Keratinocyte (primary cell): ENCODE results near the gene UNC13C. TPM values are rescaled to one million over a fixed set of nuclear protein-coding genes. Genes with fewer than 3 reads are reported as not detected.

ENCODE experiments used
- DNase-seq: peaks from one replicate; pipeline ENCODE4 v3.0.0-alpha.2; 2011; ENCODE audit warnings: low read depth, missing footprints, low spot score
- FAIRE-seq: peaks from 2 replicates; lab custom pipeline; 2011; peaks lifted over from hg19 to GRCh38; lab: Jason Lieb, UNC
- H2AFZ ChIP-seq: 2 replicates; pipeline ENCODE4 v1.6.0; 2012; ENCODE audit warnings: low read length, control low read depth, inconsistent platforms; ENCODE audit not compliant: control insufficient read depth
- H3K27ac ChIP-seq: 2 replicates; pipeline ENCODE4 v1.5.1; 2011; ENCODE audit warnings: low read length; ENCODE audit not compliant: control insufficient read depth, insufficient read depth
- H3K27me3 ChIP-seq: 3 replicates; pipeline ENCODE4 v1.6.0; 2011; ENCODE audit warnings: low read length; ENCODE audit not compliant: control insufficient read depth, insufficient read depth; ENCODE audit errors: extremely low read depth
- H3K36me3 ChIP-seq, 2 experiments: 2 replicates in 1 of 2; 3 replicates in 1 of 2; pipeline ENCODE4 v1.5.1; 2011; ENCODE audit warnings: low read length in 2 of 2, mild to moderate bottlenecking in 1 of 2; ENCODE audit not compliant: control insufficient read depth in 2 of 2, insufficient read depth in 2 of 2; ENCODE audit errors: extremely low read depth in 1 of 2
- H3K4me1 ChIP-seq: 3 replicates; pipeline ENCODE4 v1.5.1; 2011; ENCODE audit warnings: low read length; ENCODE audit not compliant: control insufficient read depth, insufficient read depth; ENCODE audit errors: extremely low read depth
- H3K4me2 ChIP-seq: 3 replicates; pipeline ENCODE4 v1.6.0; 2011; ENCODE audit warnings: low read depth, low read length; ENCODE audit not compliant: control insufficient read depth, insufficient read depth; ENCODE audit errors: extremely low read depth
- H3K4me3 ChIP-seq, 3 experiments: fragments of 200-600 bp in 1 of 3; sonication (generic) in 1 of 3; 2 replicates in 2 of 3; 3 replicates in 1 of 3; pipeline ENCODE4 v1.5.1; 2011 to 2016; ENCODE audit warnings: low read length in 3 of 3, mild to moderate bottlenecking in 3 of 3, control low read depth in 2 of 3, inconsistent platforms in 1 of 3, low read depth in 1 of 3, mixed read lengths in 1 of 3, mixed run types in 1 of 3, moderate library complexity in 1 of 3; ENCODE audit not compliant: control insufficient read depth in 2 of 3, insufficient read depth in 2 of 3; ENCODE audit errors: extremely low read depth in 1 of 3
- H3K79me2 ChIP-seq: 2 replicates; pipeline ENCODE4 v1.6.0; 2012; ENCODE audit warnings: low read length; ENCODE audit not compliant: control insufficient read depth, insufficient read depth
- H3K9ac ChIP-seq: 3 replicates; pipeline ENCODE4 v1.6.0; 2011; ENCODE audit warnings: low read length; ENCODE audit not compliant: control insufficient read depth, insufficient read depth; ENCODE audit errors: extremely low read depth
- H3K9me1 ChIP-seq: 3 replicates; pipeline ENCODE4 v1.6.0; 2011; ENCODE audit warnings: low read length; ENCODE audit not compliant: control insufficient read depth, insufficient read depth; ENCODE audit errors: extremely low read depth
- H3K9me3 ChIP-seq: 2 replicates; pipeline ENCODE4 v1.5.1; 2012; ENCODE audit warnings: low read depth, low read length; ENCODE audit not compliant: control insufficient read depth
- H4K20me1 ChIP-seq: 3 replicates; pipeline ENCODE4 v1.6.0; 2011; ENCODE audit warnings: low read length; ENCODE audit not compliant: control insufficient read depth, insufficient read depth; ENCODE audit errors: extremely low read depth
- CTCF ChIP-seq, 3 experiments: IDR thresholded peaks in 1 of 3; conservative IDR thresholded peaks in 1 of 3; optimal IDR thresholded peaks in 1 of 3; 2 replicates in 2 of 3; 3 replicates in 1 of 3; pipeline versions ENCODE3 to v1.5.1; 2011; ENCODE audit warnings: low read length in 3 of 3, mild to moderate bottlenecking in 3 of 3, moderate library complexity in 2 of 3, control low read depth in 1 of 3, inconsistent platforms in 1 of 3; ENCODE audit not compliant: insufficient read depth in 2 of 3; ENCODE audit errors: extremely low read depth in 1 of 3
- EZH2 ChIP-seq: IDR thresholded peaks from one replicate; pipeline ENCODE4 v1.6.1; 2012; ENCODE audit warnings: inconsistent platforms, mild to moderate bottlenecking, low read length, moderate library complexity
- dilution Hi-C: fragments of 300-500 bp; cut with MboI; formaldehyde crosslinking; loops from one replicate; pipeline ENCODE4 v1.7.0; 2020; ENCODE audit warnings: low sequenced_read_pairs; ENCODE audit not compliant: extremely low pct_ligation_motif_present
- polyA plus RNA-seq, 5 experiments: library from polyadenylated mRNA; depleted of rRNA in 3 of 5; stranded (reverse) in 3 of 5; stranded (forward) in 1 of 5; unstranded in 1 of 5; fragments of >200 nt; gene quantifications; 1 replicate in 1 of 5; 2 replicates in 3 of 5; 3 replicates in 1 of 5; pipeline versions ENCODE4 v1.2.1 to v1.2.3, GENCODE V29; 2011 to 2012; ENCODE audit warnings: missing spikeins in 2 of 5, low read depth in 1 of 5, low replicate concordance in 1 of 5

The UNC13C gene
- polyA plus RNA-seq, 1 donor (not counting 4 experiments of a cell fraction or from before 2014, with no cell fraction given), result not detected

GRCh38 chr15:54620916-54621315, 642.7 kb downstream of the UNC13C start:
- Histone ChIP-seq H2AFZ (no peak overlapping the region), H4K20me1 (no peaks in the 10 kb centered on the region), H3K4me3 (no peak overlapping the region), H3K79me2 (no peaks in the 10 kb centered on the region), H3K27ac (no peak overlapping the region), H3K9ac (no peak overlapping the region), H3K4me2 (no peak overlapping the region), H3K36me3 (no peaks in the 10 kb centered on the region), H3K9me3 (no peaks in the 10 kb centered on the region), H3K27me3 (no peaks in the 10 kb centered on the region), H3K4me1 (no peaks in the 10 kb centered on the region), H3K9me1 (no peaks in the 10 kb centered on the region)
- TF ChIP-seq EZH2 (no peak), CTCF (optimal IDR thresholded peaks at IDR 0.05 in 1 of 3, IDR thresholded peaks at IDR 0.05 in 1 of 3, conservative IDR thresholded peaks at IDR 0.05 in 1 of 3; ENCODE audit: extremely low read depth in 1 of 3, insufficient read depth in 2 of 3, low read length in 3 of 3) (no peak)
- dilution Hi-C loops, result no loop called here
- FAIRE-seq (no peak), DNase-seq (no peak)

- no peak for TF ChIP-seq EZH2
- TF ChIP-seq CTCF (optimal IDR thresholded peaks at IDR 0.05 in 1 of 3, IDR thresholded peaks at IDR 0.05 in 1 of 3, conservative IDR thresholded peaks at IDR 0.05 in 1 of 3; ENCODE audit: extremely low read depth in 1 of 3, insufficient read depth in 2 of 3, low read length in 3 of 3), result no peak
- Histone ChIP-seq H3K27ac (no peak overlapping the region), H3K9me1 (no peaks in the 10 kb centered on the region), H3K4me1 (no peaks in the 10 kb centered on the region), H2AFZ (no peak overlapping the region), H3K4me3 (no peak overlapping the region), H3K36me3 (no peaks in the 10 kb centered on the region), H3K27me3 (no peaks in the 10 kb centered on the region), H3K4me2 (no peak overlapping the region), H4K20me1 (no peaks in the 10 kb centered on the region), H3K9me3 (no peaks in the 10 kb centered on the region), H3K9ac (no peak overlapping the region), H3K79me2 (no peaks in the 10 kb centered on the region)
- no peak for DNase-seq
- dilution Hi-C loops, result no loop called here
- FAIRE-seq, result no peak
These were observed 657.9 kb downstream of the UNC13C start for GRCh38 chr15:54636147-54636546.
